HFF-Myc (cell line): ENCODE results near the gene SRRM5.
"Not testable (repeated sequence)": the region's sequence is repeated elsewhere in the genome, so short reads cannot be mapped to it uniquely, and the experiment has no call there.

ENCODE experiments used
- DNase-seq: peaks from one replicate; pipeline ENCODE4 v3.0.0-alpha.2; 2011; ENCODE audit warnings: low read depth; ENCODE audit errors: extremely low read depth
- H3K4me3 ChIP-seq: replicated peaks from 2 replicates; pipeline ENCODE4 v1.5.1; 2011; ENCODE audit warnings: low read depth, mild to moderate bottlenecking, control low read depth, low read length
- CTCF ChIP-seq: IDR thresholded peaks from 2 replicates; pipeline ENCODE4 v1.5.1; 2012; ENCODE audit warnings: mild to moderate bottlenecking, low read depth, low read length, control low read depth; ENCODE audit errors: missing control alignments

SRRM5 gene

GRCh38 chr19:43581467-43581866 lies 30.4 kb upstream of the SRRM5 start:
- DNase-seq: no peak
- no peak for TF ChIP-seq CTCF
- H3K4me3 ChIP-seq: peak overlapping the region; percentile 55

DNA sequence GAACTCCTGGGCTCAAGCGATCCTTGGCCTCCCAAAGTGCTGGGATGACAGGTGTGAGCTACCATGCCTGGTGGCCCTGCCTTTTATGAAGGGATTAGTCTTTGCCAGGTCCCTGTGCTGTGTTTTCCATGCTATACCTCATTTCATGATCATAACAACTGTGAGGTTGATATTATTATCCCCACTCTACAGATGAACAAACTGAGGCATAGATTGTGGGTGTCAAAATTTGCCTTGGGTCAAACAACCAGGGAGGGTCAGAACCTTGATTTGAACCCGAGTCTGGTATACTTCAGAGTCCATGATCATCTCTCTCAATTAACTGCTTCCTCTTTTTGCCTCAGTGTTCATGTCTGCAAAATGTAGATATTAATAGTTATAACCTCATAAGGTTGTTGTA lies 29.4 kb upstream of the SRRM5 start:
- no peak for DNase-seq
- no peak overlapping the region for H3K4me3 ChIP-seq
- TF ChIP-seq CTCF: no peak

DNA sequence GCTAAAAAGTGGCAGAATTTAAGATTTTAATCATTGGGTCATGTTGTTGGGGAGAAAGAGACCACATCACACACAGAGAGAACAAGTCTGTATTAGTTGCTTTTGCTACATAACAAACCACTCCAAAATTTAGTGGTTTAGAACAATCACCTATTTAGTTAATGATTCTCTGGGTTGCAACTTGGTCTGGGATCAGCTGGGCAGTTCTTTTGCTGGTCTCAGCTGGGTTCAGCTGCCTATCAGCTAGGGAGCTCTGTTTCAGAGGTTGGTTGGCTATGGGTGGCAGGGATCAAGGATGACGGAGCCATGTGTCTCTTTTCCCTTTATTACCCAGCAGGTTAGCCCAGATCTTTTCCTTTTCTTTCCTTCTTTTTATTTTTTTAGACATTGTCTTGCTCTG lies 27.4 kb upstream of the SRRM5 start:
- DNase-seq: no peak
- H3K4me3 ChIP-seq: no peak overlapping the region
- TF ChIP-seq CTCF: no peak

GRCh38 chr19:43586346-43586745 lies 25.5 kb upstream of the SRRM5 start:
- no peak overlapping the region for H3K4me3 ChIP-seq
- no peak for TF ChIP-seq CTCF
- no peak for DNase-seq

- not testable (repeated sequence) for DNase-seq, H3K4me3 ChIP-seq
Measured at GRCh38 chr19:43587029-43587428, 24.9 kb upstream of the SRRM5 start.

DNA sequence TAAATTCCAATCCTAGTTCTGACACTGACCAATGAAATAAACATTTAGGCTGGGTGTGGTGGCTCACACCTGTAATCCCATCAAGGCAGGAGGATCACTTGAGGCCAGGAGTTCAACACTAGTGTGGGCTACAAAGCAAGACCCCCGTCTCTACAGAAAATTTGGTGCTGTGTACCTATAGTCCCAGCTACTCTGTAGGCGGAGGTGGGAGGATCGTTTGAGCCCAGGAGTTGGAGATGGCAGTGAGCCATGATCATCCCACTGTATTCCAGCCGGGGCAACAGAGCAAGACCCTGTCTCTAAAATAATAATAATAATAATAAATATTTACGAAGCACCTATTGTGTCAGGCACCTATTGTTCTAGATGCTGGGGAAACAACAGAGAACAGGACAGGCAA lies 22.6 kb upstream of the SRRM5 start:
- TF ChIP-seq CTCF: no peak
- H3K4me3 ChIP-seq: no peak overlapping the region
- DNase-seq: no peak

DNA sequence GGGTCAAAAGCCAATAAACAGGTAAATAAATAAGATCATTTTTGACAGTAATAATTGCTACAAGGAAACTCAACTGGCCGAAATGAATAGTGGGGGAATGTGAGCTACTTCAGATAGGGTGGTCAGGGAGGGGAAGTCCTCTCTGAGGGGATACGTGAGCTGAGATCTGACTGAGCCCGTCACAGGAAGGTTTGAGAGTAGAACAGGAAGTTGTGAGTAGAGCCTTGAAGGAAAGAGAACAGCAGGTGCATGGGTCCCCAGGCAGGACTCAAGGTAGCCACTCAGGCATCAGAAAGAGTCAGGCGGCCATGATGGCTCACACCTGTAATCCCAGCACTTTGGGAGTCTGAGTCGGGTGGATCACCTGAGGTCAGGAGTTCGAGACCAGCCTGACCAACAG lies 22.2 kb upstream of the SRRM5 start:
- TF ChIP-seq CTCF: no peak
- no peak overlapping the region for H3K4me3 ChIP-seq
- no peak for DNase-seq
